ENCODE results near the gene WDR17. TPM values are rescaled to one million over a fixed set of nuclear protein-coding genes. Genes with fewer than 3 reads are reported as not detected.

WDR17 gene
- total and polyA plus RNA-seq, 2 of the 8 experiments (the other 6 are each of a cell fraction or from before 2014, with no cell fraction given): 1.4 to 3.3 TPM

DNA sequence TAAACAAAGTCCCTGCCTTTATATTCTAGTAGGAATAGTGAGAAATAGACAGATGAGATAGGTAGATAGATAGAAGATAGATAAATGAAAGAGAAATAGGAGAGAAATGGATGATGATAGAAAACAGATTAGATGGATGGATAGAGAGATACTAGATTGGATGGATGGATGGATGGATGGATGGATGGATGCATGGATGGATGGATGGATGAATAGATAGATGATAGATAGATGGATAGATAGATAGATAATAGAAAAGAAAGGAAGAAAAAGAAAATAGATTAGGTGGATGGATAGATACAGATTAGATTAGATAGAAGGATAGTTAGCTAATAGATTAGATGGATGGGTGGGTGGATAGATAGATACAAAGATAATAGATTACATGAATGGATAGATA is 33.2 kb upstream of the WDR17 start (continued):
- TF ChIP-seq SAP30 (IDR thresholded peaks at IDR 0.05; ENCODE audit: insufficient read depth, insufficient replicate concordance, low read length): no peak
- no peak for TF ChIP-seq BRCA1 (IDR thresholded peaks at IDR 0.05; ENCODE audit: low read depth, low read length)
- TF ChIP-seq, protein P1, sequence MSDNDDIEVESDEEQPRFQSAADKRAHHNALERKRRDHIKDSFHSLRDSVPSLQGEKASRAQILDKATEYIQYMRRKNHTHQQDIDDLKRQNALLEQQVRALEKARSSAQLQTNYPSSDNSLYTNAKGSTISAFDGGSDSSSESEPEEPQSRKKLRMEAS (IDR thresholded peaks at IDR 0.05): no peak
